GM19238 (cell line): ENCODE data around the gene CEP76.
"Not testable (repeated sequence)": the region's sequence is repeated elsewhere in the genome, so short reads cannot be mapped to it uniquely, and the experiment has no call there.

Source experiments
- DNase-seq: peaks from one replicate; pipeline ENCODE4 v3.0.0; 2011; ENCODE audit warnings: low spot score; ENCODE audit not compliant: insufficient read length

CEP76 gene

GRCh38 chr18:12645254-12645653 lies 57.3 kb downstream of the CEP76 start:
- no peak for DNase-seq

GRCh38 chr18:12643756-12644155 lies 58.8 kb downstream of the CEP76 start:
- DNase-seq = not testable (repeated sequence)

GRCh38 chr18:12640881-12641200 lies 61.7 kb downstream of the CEP76 start:
- no peak for DNase-seq

GRCh38 chr18:12639990-12640880 lies 62.3 kb downstream of the CEP76 start:
- no peak for DNase-seq

- DNase-seq = no peak
These were observed 63.8 kb downstream of the CEP76 start for GRCh38 chr18:12638644-12639124.

- DNase-seq = no peak
These were observed 64.5 kb downstream of the CEP76 start for GRCh38 chr18:12637901-12638643.

GRCh38 chr18:12637393-12637792 lies 65.1 kb downstream of the CEP76 start:
- DNase-seq = no peak

GRCh38 chr18:12631831-12632477 lies 70.6 kb downstream of the CEP76 start:
- DNase-seq = no peak

- DNase-seq = no peak
These were observed 72.4 kb downstream of the CEP76 start for GRCh38 chr18:12630136-12630535.

- DNase-seq = no peak
These were observed 73.5 kb downstream of the CEP76 start for GRCh38 chr18:12628706-12629702.

- not testable (repeated sequence) for DNase-seq
These were observed 75.3 kb downstream of the CEP76 start for GRCh38 chr18:12627199-12627598.

GRCh38 chr18:12625241-12625640 lies 77.3 kb downstream of the CEP76 start:
- DNase-seq = no peak
